HEK293 (cell line): Measurements from ENCODE around the gene CCNB1IP1.

ENCODE experiments used
- BCL6B ChIP-seq: fragments of 450-650 bp; formaldehyde crosslinking; IDR thresholded peaks from 2 replicates; pipeline ENCODE4 v1.5.1; 2017; ENCODE audit warnings: missing biosample characterization, missing genetic modification characterization
- GFI1B ChIP-seq: fragments of 450-650 bp; formaldehyde crosslinking; IDR thresholded peaks from 2 replicates; pipeline ENCODE4 v1.5.1; 2016; ENCODE audit warnings: missing biosample characterization, missing genetic modification characterization
- MZF1 ChIP-seq: fragments of 450-650 bp; formaldehyde crosslinking; IDR thresholded peaks from 2 replicates; pipeline ENCODE4 v1.5.1; 2017; ENCODE audit warnings: missing biosample characterization, missing genetic modification characterization, borderline replicate concordance
- PBX3 ChIP-seq: sonication (generic); formaldehyde crosslinking; IDR thresholded peaks from 2 replicates; pipeline ENCODE4 v1.8.1; 2022; ENCODE audit warnings: mild to moderate bottlenecking, moderate library complexity, missing genetic modification reagents
- PRDM10 ChIP-seq: fragments of 450-650 bp; formaldehyde crosslinking; IDR thresholded peaks from 2 replicates; pipeline ENCODE4 v1.5.1; 2016; ENCODE audit warnings: missing biosample characterization, missing genetic modification characterization
- SETDB1 ChIP-seq: IDR thresholded peaks from one replicate; pipeline ENCODE4 v1.6.1; 2017; ENCODE audit warnings: mild to moderate bottlenecking, low read length, moderate library complexity, mixed read lengths; ENCODE audit not compliant: insufficient read length
- ZBTB1 ChIP-seq: fragments of 450-650 bp; formaldehyde crosslinking; IDR thresholded peaks from 2 replicates; pipeline ENCODE4 v1.5.1; 2016; ENCODE audit warnings: missing biosample characterization, missing genetic modification characterization
- ZBTB8A ChIP-seq: fragments of 450-650 bp; formaldehyde crosslinking; IDR thresholded peaks from 2 replicates; pipeline ENCODE4 v1.5.1; 2016; ENCODE audit warnings: missing biosample characterization, missing genetic modification characterization
- ZNF132 ChIP-seq: fragments of 450-650 bp; formaldehyde crosslinking; IDR thresholded peaks from 2 replicates; pipeline ENCODE4 v1.5.1; 2017; ENCODE audit warnings: missing biosample characterization, missing genetic modification characterization, borderline replicate concordance
- ZNF175 ChIP-seq: fragments of 450-650 bp; formaldehyde crosslinking; IDR thresholded peaks from 2 replicates; pipeline ENCODE4 v1.5.1; 2016; ENCODE audit warnings: missing biosample characterization, missing genetic modification characterization
- ZNF184 ChIP-seq: fragments of 450-650 bp; IDR thresholded peaks from 2 replicates; pipeline ENCODE4 v1.5.1; 2018; ENCODE audit warnings: missing biosample characterization, mild to moderate bottlenecking, missing genetic modification characterization
- ZNF2 ChIP-seq: fragments of 450-650 bp; formaldehyde crosslinking; IDR thresholded peaks from 2 replicates; pipeline ENCODE4 v1.5.1; 2016; ENCODE audit warnings: missing biosample characterization, missing genetic modification characterization
- ZNF239 ChIP-seq: fragments of 450-650 bp; formaldehyde crosslinking; IDR thresholded peaks from 2 replicates; pipeline ENCODE4 v1.5.1; 2016; ENCODE audit warnings: missing biosample characterization, missing genetic modification characterization
- ZNF280D ChIP-seq: fragments of 450-650 bp; formaldehyde crosslinking; IDR thresholded peaks from 2 replicates; pipeline ENCODE4 v1.5.1; 2016; ENCODE audit warnings: missing biosample characterization, missing genetic modification characterization
- ZNF596 ChIP-seq: fragments of 450-650 bp; IDR thresholded peaks from 2 replicates; pipeline ENCODE4 v1.5.0; 2018; ENCODE audit warnings: missing biosample characterization, mild to moderate bottlenecking, missing genetic modification characterization, moderate library complexity
- ZNF639 ChIP-seq: fragments of 450-650 bp; formaldehyde crosslinking; IDR thresholded peaks from 2 replicates; pipeline ENCODE4 v1.5.1; 2016; ENCODE audit warnings: missing biosample characterization, missing genetic modification characterization
- ZNF791 ChIP-seq: fragments of 450-650 bp; formaldehyde crosslinking; IDR thresholded peaks from 2 replicates; pipeline ENCODE4 v1.5.1; 2016; ENCODE audit warnings: missing biosample characterization, missing genetic modification characterization
- TF ChIP-seq, protein P1 (sequence below): fragments of 450-650 bp; formaldehyde crosslinking; IDR thresholded peaks from 2 replicates; pipeline ENCODE4 v1.5.1; 2016; ENCODE audit warnings: missing biosample characterization, missing genetic modification characterization
- TF ChIP-seq, protein P2 (sequence below): IDR thresholded peaks from 2 replicates; pipeline ENCODE4 v1.6.1; 2011; ENCODE audit warnings: mild to moderate bottlenecking, low read depth, low read length, borderline replicate concordance
- TF ChIP-seq, protein P3 (sequence below): fragments of 450-650 bp; formaldehyde crosslinking; IDR thresholded peaks from 2 replicates; pipeline ENCODE4 v1.5.1; 2016; ENCODE audit warnings: missing biosample characterization, missing genetic modification characterization, low read depth

Gene CCNB1IP1

GRCh38 chr14:20305265-20306078 lies 27.6 kb downstream of the CCNB1IP1 start, which contains the start of gene TTC5 (continued):
- TF ChIP-seq, protein P1, sequence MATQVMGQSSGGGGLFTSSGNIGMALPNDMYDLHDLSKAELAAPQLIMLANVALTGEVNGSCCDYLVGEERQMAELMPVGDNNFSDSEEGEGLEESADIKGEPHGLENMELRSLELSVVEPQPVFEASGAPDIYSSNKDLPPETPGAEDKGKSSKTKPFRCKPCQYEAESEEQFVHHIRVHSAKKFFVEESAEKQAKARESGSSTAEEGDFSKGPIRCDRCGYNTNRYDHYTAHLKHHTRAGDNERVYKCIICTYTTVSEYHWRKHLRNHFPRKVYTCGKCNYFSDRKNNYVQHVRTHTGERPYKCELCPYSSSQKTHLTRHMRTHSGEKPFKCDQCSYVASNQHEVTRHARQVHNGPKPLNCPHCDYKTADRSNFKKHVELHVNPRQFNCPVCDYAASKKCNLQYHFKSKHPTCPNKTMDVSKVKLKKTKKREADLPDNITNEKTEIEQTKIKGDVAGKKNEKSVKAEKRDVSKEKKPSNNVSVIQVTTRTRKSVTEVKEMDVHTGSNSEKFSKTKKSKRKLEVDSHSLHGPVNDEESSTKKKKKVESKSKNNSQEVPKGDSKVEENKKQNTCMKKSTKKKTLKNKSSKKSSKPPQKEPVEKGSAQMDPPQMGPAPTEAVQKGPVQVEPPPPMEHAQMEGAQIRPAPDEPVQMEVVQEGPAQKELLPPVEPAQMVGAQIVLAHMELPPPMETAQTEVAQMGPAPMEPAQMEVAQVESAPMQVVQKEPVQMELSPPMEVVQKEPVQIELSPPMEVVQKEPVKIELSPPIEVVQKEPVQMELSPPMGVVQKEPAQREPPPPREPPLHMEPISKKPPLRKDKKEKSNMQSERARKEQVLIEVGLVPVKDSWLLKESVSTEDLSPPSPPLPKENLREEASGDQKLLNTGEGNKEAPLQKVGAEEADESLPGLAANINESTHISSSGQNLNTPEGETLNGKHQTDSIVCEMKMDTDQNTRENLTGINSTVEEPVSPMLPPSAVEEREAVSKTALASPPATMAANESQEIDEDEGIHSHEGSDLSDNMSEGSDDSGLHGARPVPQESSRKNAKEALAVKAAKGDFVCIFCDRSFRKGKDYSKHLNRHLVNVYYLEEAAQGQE (tag by site-specific recombination) = peak; percentile 32; the same call in 1 of the 2 replicates
- TF ChIP-seq BCL6B (tag by site-specific recombination) = no peak
- TF ChIP-seq ZNF2 (tag by site-specific recombination) = no peak; the same call in 1 of the 2 replicates
- TF ChIP-seq ZNF184 (tag by site-specific recombination) = no peak
- TF ChIP-seq ZNF596 (tag by site-specific recombination) = no peak
- TF ChIP-seq, protein P2, sequence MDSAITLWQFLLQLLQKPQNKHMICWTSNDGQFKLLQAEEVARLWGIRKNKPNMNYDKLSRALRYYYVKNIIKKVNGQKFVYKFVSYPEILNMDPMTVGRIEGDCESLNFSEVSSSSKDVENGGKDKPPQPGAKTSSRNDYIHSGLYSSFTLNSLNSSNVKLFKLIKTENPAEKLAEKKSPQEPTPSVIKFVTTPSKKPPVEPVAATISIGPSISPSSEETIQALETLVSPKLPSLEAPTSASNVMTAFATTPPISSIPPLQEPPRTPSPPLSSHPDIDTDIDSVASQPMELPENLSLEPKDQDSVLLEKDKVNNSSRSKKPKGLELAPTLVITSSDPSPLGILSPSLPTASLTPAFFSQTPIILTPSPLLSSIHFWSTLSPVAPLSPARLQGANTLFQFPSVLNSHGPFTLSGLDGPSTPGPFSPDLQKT = no peak
- 0 out of 2 replicates have a peak, but pooled peaks have one; percentile 37 for TF ChIP-seq ZBTB8A (tag by site-specific recombination)
- no peak for TF ChIP-seq ZNF239 (tag by site-specific recombination)
- peak; percentile 74 for TF ChIP-seq SETDB1
- no peak for TF ChIP-seq ZNF280D (tag by site-specific recombination)
- no peak for TF ChIP-seq MZF1 (tag by site-specific recombination)
- peak; percentile 85 for TF ChIP-seq PRDM10
- TF ChIP-seq ZNF639 (tag by site-specific recombination) = peak; percentile 84
- TF ChIP-seq ZNF791 (tag by site-specific recombination) = no peak
- TF ChIP-seq ZNF132 (tag by site-specific recombination) = no peak
- no peak for TF ChIP-seq GFI1B (tag by site-specific recombination)
- TF ChIP-seq, protein P3, sequence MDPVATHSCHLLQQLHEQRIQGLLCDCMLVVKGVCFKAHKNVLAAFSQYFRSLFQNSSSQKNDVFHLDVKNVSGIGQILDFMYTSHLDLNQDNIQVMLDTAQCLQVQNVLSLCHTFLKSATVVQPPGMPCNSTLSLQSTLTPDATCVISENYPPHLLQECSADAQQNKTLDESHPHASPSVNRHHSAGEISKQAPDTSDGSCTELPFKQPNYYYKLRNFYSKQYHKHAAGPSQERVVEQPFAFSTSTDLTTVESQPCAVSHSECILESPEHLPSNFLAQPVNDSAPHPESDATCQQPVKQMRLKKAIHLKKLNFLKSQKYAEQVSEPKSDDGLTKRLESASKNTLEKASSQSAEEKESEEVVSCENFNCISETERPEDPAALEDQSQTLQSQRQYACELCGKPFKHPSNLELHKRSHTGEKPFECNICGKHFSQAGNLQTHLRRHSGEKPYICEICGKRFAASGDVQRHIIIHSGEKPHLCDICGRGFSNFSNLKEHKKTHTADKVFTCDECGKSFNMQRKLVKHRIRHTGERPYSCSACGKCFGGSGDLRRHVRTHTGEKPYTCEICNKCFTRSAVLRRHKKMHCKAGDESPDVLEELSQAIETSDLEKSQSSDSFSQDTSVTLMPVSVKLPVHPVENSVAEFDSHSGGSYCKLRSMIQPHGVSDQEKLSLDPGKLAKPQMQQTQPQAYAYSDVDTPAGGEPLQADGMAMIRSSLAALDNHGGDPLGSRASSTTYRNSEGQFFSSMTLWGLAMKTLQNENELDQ (tag by site-specific recombination) = no peak
- no peak for TF ChIP-seq ZNF175 (tag by site-specific recombination)
- no peak for TF ChIP-seq ZBTB1 (tag by site-specific recombination)
- no peak for TF ChIP-seq PBX3
